Spinal cord (tissue), 10 donors: ENCODE results near the gene IGSF3. TPM values are rescaled to one million over a fixed set of nuclear protein-coding genes. Genes with fewer than 3 reads are reported as not detected.

ENCODE experiments used
- DNase-seq, 6 donors: peaks; one replicate each; pipeline versions ENCODE4 v3.0.0 to v3.0.0-alpha.2; 2013 to 2015; ENCODE audit warnings: low spot score in 6 of 6, low read depth in 4 of 6
- H3K27ac ChIP-seq: one replicate; pipeline ENCODE4 v1.5.1; 2013; ENCODE audit warnings: low read depth, low read length, control low read depth
- H3K27me3 ChIP-seq: one replicate; pipeline ENCODE4 v1.6.1; 2013; ENCODE audit warnings: low read length; ENCODE audit not compliant: control insufficient read depth, insufficient read depth
- H3K36me3 ChIP-seq: one replicate; pipeline ENCODE4 v1.6.1; 2013; ENCODE audit warnings: low read length; ENCODE audit not compliant: control insufficient read depth, insufficient read depth
- H3K4me1 ChIP-seq: one replicate; pipeline ENCODE4 v1.6.1; 2013; ENCODE audit warnings: low read length; ENCODE audit not compliant: control insufficient read depth, insufficient read depth
- H3K4me3 ChIP-seq: one replicate; pipeline ENCODE4 v1.5.1; 2013; ENCODE audit warnings: low read depth, low read length, control low read depth
- H3K9me3 ChIP-seq: one replicate; pipeline ENCODE4 v1.6.1; 2013; ENCODE audit warnings: low read length; ENCODE audit not compliant: control insufficient read depth, insufficient read depth
- WGBS: methylation state at CpG from one replicate; pipeline ENCODE4 v1.1.5; 2013; ENCODE audit warnings: missing lambda C conversion rate; ENCODE audit not compliant: insufficient coverage; 5-methylcytosine and 5-hydroxymethylcytosine counted together
- polyA plus RNA-seq, 2 donors: library from polyadenylated mRNA; unstranded; fragments of 120-200 nt; gene quantifications; one replicate each; pipeline ENCODE4 v1.2.1, GENCODE V29; 2013; ENCODE audit not compliant: insufficient read length in 2 of 2
- total RNA-seq, 2 donors: library from RNA; depleted of rRNA in 1 of 2; stranded (reverse); fragments of 120-200 nt in 1 of 2; fragments of >200 nt in 1 of 2; gene quantifications; one replicate each; pipeline versions ENCODE4 v1.2.3 to v1.2.4, GENCODE V29; 2013 to 2014
- donor health status: healthy.

IGSF3 gene
- total and polyA plus RNA-seq, 4 donors, result 25.7 to 52.4 (median 45.3) TPM

- Histone ChIP-seq H3K4me3 (no peak overlapping the region), H3K27me3 (peaks cover 8% of the 10 kb centered on the region), H3K27ac (peak overlapping the region; percentile 37), H3K36me3 (no peaks in the 10 kb centered on the region), H3K4me1 (peaks cover 8% of the 10 kb centered on the region), H3K9me3 (no peaks in the 10 kb centered on the region)
- DNase-seq, result peak in 2 of 6 donors; percentile 62 to 71
- WGBS, result 47% methylated on average over 2 of the region's 7 CpGs
Measured at GRCh38 chr1:116679091-116679827, 11.7 kb upstream of the IGSF3 start.

DNA sequence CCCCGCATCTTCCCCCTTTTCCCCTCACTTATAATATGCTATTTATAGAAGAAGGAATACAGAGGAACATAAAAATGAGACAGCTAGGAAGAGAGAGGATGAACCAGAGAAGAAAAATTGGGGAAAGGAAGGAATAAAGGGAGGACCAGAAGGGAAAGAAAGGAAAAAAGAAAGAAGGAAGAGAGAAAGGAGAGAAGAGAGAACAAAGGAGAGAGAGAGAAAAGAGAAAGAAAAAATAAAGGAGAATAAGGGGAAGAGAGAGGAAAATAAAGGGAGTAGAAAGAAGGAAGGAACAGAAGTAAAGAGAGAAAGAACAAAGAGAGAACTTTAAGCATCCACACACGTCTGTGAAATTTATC, 11.2 kb upstream of the IGSF3 start:
- Histone ChIP-seq H3K36me3 (no peaks in the 10 kb centered on the region), H3K9me3 (no peaks in the 10 kb centered on the region), H3K4me3 (no peak overlapping the region), H3K27ac (no peak overlapping the region), H3K4me1 (peaks cover 13% of the 10 kb centered on the region), H3K27me3 (peaks cover 8% of the 10 kb centered on the region)
- no peak for DNase-seq
- no CpG with 5 or more reads among the region's 2 CpGs for WGBS

GRCh38 chr1:116677474-116678062, 10.0 kb upstream of the IGSF3 start:
- Histone ChIP-seq H3K36me3 (no peaks in the 10 kb centered on the region), H3K9me3 (no peaks in the 10 kb centered on the region), H3K4me3 (no peak overlapping the region), H3K4me1 (peaks cover 13% of the 10 kb centered on the region), H3K27me3 (peaks cover 8% of the 10 kb centered on the region), H3K27ac (no peak overlapping the region)
- no peak for DNase-seq
- 80% methylated on average over 2 of the region's 2 CpGs for WGBS

DNA sequence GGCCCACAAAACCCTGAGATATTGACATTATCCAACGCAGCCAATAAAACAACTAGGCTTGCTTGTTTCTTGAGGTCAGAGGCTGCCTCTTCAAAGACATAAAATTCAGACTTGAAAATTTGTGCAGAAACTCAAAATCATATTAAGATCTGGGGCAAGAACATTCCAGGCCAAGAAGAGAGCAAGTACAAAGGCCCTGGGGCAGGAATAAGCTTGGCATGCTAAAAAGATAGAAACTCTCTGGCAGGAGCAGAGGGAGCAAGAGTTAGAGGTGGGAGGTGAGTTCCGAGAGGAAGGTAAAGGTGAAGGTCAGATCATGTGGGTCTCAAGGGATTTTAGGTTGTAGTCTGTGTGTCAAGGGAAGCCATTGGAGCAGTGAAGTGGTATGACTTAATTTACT, 8.8 kb upstream of the IGSF3 start:
- H3K4me3 ChIP-seq, result no peak overlapping the region
- peaks cover 6% of the 10 kb centered on the region for H3K27me3 ChIP-seq
- H3K9me3 ChIP-seq, result no peaks in the 10 kb centered on the region
- peaks cover 13% of the 10 kb centered on the region for H3K4me1 ChIP-seq
- H3K36me3 ChIP-seq, result no peaks in the 10 kb centered on the region
- no peak for DNase-seq
- no peak overlapping the region for H3K27ac ChIP-seq
- WGBS, result 100% methylated on average over 2 of the region's 2 CpGs

DNA sequence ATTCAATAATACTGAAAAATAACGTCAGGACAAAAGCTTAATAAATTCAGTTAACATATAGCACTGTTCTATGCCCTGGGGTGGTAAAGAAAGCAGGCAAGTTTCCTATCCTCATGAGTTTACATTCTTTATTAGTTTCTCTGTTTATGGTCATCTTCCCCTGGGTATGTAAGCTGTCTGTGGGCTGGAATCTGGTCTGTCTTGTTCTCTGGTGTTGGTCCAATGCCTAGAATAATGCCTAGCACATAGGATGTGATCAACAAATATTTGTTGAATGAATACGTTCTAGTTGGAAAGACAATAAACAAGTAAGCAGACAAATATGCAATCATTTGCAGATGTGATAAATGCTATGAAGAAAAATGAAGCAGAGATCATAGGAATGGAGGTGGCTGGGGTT, 7.2 kb upstream of the IGSF3 start:
- no peaks in the 10 kb centered on the region for H3K36me3 ChIP-seq
- H3K4me1 ChIP-seq, result peaks cover 12% of the 10 kb centered on the region
- H3K27me3 ChIP-seq, result peaks cover 2% of the 10 kb centered on the region
- no peaks in the 10 kb centered on the region for H3K9me3 ChIP-seq
- H3K27ac ChIP-seq, result no peak overlapping the region
- 90% methylated on average over 1 of the region's 2 CpGs for whole genome bisulfite sequencing
- no peak for DNase-seq
- no peak overlapping the region for H3K4me3 ChIP-seq

GRCh38 chr1:116674011-116674531, 6.5 kb upstream of the IGSF3 start:
- Histone ChIP-seq H3K36me3 (no peaks in the 10 kb centered on the region), H3K27ac (no peak overlapping the region), H3K27me3 (peaks cover 2% of the 10 kb centered on the region), H3K9me3 (no peaks in the 10 kb centered on the region), H3K4me3 (no peak overlapping the region), H3K4me1 (peaks cover 6% of the 10 kb centered on the region)
- DNase-seq, result peak in 2 of 6 donors; percentile 70 to 95
- WGBS, result 28% methylated on average over 3 of the region's 5 CpGs

DNA sequence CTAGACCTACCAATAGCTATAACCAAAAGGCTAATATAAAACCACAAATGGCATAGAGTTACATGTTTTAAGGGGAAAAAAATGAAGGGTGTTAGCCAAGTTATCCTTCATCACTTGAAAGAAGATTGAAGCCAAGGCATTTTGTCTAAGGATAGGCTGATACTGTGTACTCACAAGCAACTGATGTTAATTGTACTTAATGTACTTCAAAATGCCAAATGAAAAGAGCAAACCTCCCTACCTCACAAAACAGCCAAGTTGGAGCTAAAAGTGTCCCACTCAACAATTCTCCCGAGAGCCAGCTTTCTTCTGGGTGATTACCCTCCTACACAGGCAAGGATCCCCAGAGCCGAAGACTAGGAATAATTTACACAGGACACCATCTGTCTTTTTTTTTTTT, 4.4 kb upstream of the IGSF3 start:
- peak in 1 of 6 donors; percentile 80 for DNase-seq
- H3K36me3 ChIP-seq, result no peaks in the 10 kb centered on the region
- H3K4me1 ChIP-seq, result peaks cover 13% of the 10 kb centered on the region
- peaks cover 3% of the 10 kb centered on the region for H3K27me3 ChIP-seq
- H3K4me3 ChIP-seq, result no peak overlapping the region
- no peak overlapping the region for H3K27ac ChIP-seq
- 25% methylated on average over 1 of the region's 2 CpGs for WGBS
- H3K9me3 ChIP-seq, result no peaks in the 10 kb centered on the region

DNA sequence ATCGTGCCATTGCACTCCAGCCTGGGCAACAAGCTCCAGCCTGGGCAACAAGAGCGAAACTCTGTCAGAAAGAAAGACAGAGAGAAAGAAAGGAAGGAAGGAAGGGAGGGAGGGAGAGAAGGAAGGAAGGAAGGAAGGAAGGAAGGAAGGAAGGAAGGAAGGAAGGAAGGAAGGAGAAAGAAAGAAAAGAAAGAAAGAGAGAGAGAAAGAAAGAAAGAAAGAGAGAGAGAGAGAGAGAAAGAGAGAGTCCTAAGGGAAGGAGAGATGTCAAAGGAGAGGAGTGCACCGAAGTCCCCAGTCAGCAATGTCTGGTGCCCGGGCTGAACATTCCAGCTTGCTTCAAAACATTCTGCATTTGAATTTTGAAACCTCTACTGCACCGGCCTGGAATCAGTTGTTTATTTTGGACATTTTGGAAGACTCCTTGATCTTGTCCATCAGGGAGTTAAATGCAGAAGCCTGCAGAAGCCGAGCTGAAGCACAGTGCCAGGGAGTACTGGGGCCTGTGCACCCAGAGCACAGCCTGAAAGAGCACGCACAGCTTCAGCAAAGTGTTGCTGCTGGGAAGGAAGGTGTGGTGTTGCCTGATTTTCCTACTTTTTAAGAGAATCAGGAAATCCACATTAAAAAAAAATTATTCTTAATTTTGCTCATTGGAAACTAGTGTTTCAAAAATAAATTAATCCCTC, 3.7 kb upstream of the IGSF3 start:
- WGBS, result 75% methylated on average over 7 of the region's 7 CpGs
- Histone ChIP-seq H3K27ac (no peak overlapping the region), H3K27me3 (peaks cover 8% of the 10 kb centered on the region), H3K9me3 (no peaks in the 10 kb centered on the region), H3K4me3 (no peak overlapping the region), H3K36me3 (no peaks in the 10 kb centered on the region), H3K4me1 (peaks cover 20% of the 10 kb centered on the region)
- no peak for DNase-seq

- no peak for DNase-seq
- Histone ChIP-seq H3K27ac (no peak overlapping the region), H3K9me3 (no peaks in the 10 kb centered on the region), H3K27me3 (peaks cover 15% of the 10 kb centered on the region), H3K4me1 (peaks cover 21% of the 10 kb centered on the region), H3K4me3 (no peak overlapping the region), H3K36me3 (no peaks in the 10 kb centered on the region)
- 58% methylated on average over 3 of the region's 7 CpGs for WGBS
Measured at GRCh38 chr1:116668277-116668676, 744 bp upstream of the IGSF3 start.
